Cardiac fibroblast (primary cell): Measurements from ENCODE around the gene ALKBH8.
A peak's percentile ranks its signal among the peaks of the same experiment; 100 is the strongest.

Source experiments
- DNase-seq, 2 donors: peaks; one replicate each; pipeline versions ENCODE4 v3.0.0 to v3.0.0-alpha.2; 2010; ENCODE audit warnings: low read depth in 2 of 2
- H3K4me3 ChIP-seq, 2 donors: replicated peaks in 1 of 2; 1 replicate in 1 of 2; 2 replicates in 1 of 2; pipeline ENCODE4 v1.5.1; 2011; ENCODE audit warnings: low read depth in 2 of 2, low read length in 2 of 2, mild to moderate bottlenecking in 2 of 2, moderate library complexity in 1 of 2
- TF ChIP-seq, protein P1 (sequence below): IDR thresholded peaks from one replicate; pipeline ENCODE4 v1.5.1; 2011; ENCODE audit warnings: low read depth, mild to moderate bottlenecking, low read length, inconsistent platforms

The ALKBH8 gene

GRCh38 chr11:107598225-107599139 is 32.9 kb upstream of the ALKBH8 start:
- TF ChIP-seq, protein P1, sequence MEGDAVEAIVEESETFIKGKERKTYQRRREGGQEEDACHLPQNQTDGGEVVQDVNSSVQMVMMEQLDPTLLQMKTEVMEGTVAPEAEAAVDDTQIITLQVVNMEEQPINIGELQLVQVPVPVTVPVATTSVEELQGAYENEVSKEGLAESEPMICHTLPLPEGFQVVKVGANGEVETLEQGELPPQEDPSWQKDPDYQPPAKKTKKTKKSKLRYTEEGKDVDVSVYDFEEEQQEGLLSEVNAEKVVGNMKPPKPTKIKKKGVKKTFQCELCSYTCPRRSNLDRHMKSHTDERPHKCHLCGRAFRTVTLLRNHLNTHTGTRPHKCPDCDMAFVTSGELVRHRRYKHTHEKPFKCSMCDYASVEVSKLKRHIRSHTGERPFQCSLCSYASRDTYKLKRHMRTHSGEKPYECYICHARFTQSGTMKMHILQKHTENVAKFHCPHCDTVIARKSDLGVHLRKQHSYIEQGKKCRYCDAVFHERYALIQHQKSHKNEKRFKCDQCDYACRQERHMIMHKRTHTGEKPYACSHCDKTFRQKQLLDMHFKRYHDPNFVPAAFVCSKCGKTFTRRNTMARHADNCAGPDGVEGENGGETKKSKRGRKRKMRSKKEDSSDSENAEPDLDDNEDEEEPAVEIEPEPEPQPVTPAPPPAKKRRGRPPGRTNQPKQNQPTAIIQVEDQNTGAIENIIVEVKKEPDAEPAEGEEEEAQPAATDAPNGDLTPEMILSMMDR, result peak; percentile 60
- peak; percentile 21 to 26 for DNase-seq
- H3K4me3 ChIP-seq, result no peak overlapping the region

DNA sequence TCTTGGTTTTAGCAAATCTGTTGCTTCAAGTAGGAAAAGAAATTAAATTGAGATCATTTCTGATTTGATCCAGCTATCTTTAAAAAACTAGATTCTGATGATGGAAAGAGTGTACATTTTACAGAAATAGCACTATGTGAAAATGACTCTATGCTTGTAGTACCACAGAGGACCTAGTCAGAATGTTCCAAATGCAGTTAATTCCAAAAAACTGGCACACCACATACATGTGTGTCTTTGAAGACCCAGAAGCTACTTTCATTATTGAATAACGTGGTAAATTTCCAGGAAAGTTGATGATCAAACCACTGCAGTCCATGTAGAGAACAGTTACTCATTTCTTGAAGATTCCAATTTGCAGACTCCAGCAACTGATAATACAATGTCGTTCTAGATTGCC is 29.2 kb upstream of the ALKBH8 start:
- no peak for DNase-seq
- TF ChIP-seq, protein P1, result no peak
- H3K4me3 ChIP-seq, result no peak overlapping the region

DNA sequence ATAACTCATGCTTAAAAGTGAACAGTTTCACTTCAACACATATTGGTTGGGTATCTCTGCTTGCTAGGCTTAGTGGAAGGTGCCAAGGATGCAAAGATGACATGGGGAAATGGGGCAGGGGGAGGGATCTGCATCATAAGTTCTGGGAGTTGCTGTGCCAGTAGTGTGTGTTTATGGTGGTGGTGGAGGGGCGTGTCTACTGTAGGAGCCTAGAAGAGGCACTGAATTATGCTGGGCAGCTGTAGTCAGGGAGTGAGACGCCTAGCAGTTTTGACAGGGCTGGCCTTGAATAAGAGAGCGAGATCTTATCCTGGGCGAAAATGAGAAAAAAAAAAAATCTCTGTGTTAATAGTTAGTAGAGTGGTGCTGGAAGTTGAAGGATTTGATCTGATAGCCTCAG is 28.4 kb upstream of the ALKBH8 start:
- H3K4me3 ChIP-seq, result no peak overlapping the region
- no peak for DNase-seq
- TF ChIP-seq, protein P1, result no peak

- H3K4me3 ChIP-seq, result no peak overlapping the region
- no peak for DNase-seq
- TF ChIP-seq, protein P1, result no peak
Observed at GRCh38 chr11:107592813-107593212, 27.3 kb upstream of the ALKBH8 start.

DNA sequence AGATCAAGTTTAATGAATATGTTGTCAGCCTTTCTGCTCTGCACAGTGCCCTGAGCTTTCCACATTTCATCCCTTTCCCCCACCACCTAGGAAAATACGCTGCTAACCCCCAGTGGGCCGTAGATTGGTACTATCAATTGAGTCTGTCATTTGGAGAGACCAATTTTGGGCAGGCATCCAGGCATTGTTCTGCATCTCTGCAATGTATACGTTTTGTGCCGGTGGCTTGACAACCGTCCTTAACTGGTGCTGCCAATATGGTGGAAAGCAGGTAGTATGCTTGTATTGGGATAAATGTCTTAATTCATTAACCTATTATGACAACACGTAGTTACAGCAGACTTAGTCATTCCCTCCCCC is 26.7 kb upstream of the ALKBH8 start:
- no peak overlapping the region for H3K4me3 ChIP-seq
- DNase-seq, result no peak
- TF ChIP-seq, protein P1, result no peak

- DNase-seq, result peak in 1 of 2 donors; percentile 13
- TF ChIP-seq, protein P1, result no peak
- H3K4me3 ChIP-seq, result peak overlapping the region; percentile 64 to 67
Observed at GRCh38 chr11:107591378-107592230, 26.1 kb upstream of the ALKBH8 start.
